Transverse colon (tissue), 4 donors: Measurements from ENCODE around the gene KNSTRN.

Experiments used
- EP300 ChIP-seq: sonication (generic); formaldehyde crosslinking; IDR thresholded peaks from one replicate; pipeline ENCODE4 v1.6.1; 2017; ENCODE audit warnings: antibody characterized with exemption, low read depth
- POLR2A ChIP-seq: fragments of 450-650 bp; IDR thresholded peaks from one replicate; pipeline ENCODE4 v1.6.1; 2016; ENCODE audit warnings: antibody characterized with exemption, mild to moderate bottlenecking, moderate library complexity
- POLR2AphosphoS5 ChIP-seq, 3 donors: sonication (generic); formaldehyde crosslinking; IDR thresholded peaks; one replicate each; pipeline ENCODE4 v1.6.1; 2016; ENCODE audit warnings: antibody characterized with exemption in 3 of 3
- TF ChIP-seq, protein P1 (sequence below), 5 experiments: fragments of 200-600 bp in 3 of 5; fragments of 450-650 bp in 2 of 5; sonication (generic) in 3 of 5; IDR thresholded peaks; 1 replicate in 2 of 5; 2 replicates in 3 of 5; pipeline ENCODE4 v1.5.1; 2016 to 2017; ENCODE audit warnings: antibody characterized with exemption in 5 of 5, inconsistent platforms in 3 of 5, mild to moderate bottlenecking in 2 of 5, moderate library complexity in 1 of 5

DNA sequence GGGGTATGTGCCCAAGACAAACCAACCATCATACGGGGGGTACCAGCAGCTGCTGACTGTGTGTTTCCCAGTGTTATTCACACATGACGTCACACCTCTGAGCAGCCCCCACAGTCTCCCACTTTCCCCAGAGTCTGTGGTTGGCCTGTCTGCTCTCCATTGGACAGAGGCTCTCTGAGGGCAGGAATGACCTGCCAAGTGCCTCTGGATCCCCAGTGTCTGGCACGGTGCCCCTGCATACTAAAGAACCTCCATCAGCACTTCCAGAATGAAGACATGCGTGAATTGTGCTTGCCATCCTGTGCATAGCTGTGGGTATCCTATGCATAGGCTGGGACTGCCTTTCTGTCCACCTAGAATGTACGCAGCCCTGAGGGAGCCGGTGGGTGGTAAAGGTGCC is 38.3 kb upstream of the KNSTRN start:
- TF ChIP-seq, protein P1, sequence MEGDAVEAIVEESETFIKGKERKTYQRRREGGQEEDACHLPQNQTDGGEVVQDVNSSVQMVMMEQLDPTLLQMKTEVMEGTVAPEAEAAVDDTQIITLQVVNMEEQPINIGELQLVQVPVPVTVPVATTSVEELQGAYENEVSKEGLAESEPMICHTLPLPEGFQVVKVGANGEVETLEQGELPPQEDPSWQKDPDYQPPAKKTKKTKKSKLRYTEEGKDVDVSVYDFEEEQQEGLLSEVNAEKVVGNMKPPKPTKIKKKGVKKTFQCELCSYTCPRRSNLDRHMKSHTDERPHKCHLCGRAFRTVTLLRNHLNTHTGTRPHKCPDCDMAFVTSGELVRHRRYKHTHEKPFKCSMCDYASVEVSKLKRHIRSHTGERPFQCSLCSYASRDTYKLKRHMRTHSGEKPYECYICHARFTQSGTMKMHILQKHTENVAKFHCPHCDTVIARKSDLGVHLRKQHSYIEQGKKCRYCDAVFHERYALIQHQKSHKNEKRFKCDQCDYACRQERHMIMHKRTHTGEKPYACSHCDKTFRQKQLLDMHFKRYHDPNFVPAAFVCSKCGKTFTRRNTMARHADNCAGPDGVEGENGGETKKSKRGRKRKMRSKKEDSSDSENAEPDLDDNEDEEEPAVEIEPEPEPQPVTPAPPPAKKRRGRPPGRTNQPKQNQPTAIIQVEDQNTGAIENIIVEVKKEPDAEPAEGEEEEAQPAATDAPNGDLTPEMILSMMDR (IDR thresholded peaks at IDR 0.05), result no peak
- TF ChIP-seq EP300 (no peak), POLR2A (no peak), POLR2AphosphoS5 (IDR thresholded peaks at IDR 0.05) (no peak)
